Heart right ventricle (tissue), 16 donors: ENCODE data around the gene CFAP141. TPM values are rescaled to one million over a fixed set of nuclear protein-coding genes. Genes with fewer than 3 reads are reported as not detected.
A peak's percentile ranks its signal among the peaks of the same experiment; 100 is the strongest.

Experiments used
- ATAC-seq, 8 donors: fragments of 200-7000 bp; cut with Tn5 transposase; one replicate each; pipeline ENCODE4 v1.9.1; 2020; ENCODE audit warnings: mild to moderate bottlenecking in 8 of 8, moderate library complexity in 8 of 8, moderate number of reproducible peaks in 1 of 8
- DNase-seq, 2 donors: peaks; one replicate each; pipeline ENCODE4 v3.0.0-alpha.2; 2020
- H3K27ac ChIP-seq, 10 donors: fragments of 200-600 bp; sonication (generic) in 2 of 10; one replicate each; pipeline versions ENCODE4 v1.5.0 to v1.8.0; 2020 to 2022; ENCODE audit warnings: mild to moderate bottlenecking in 3 of 10
- H3K27me3 ChIP-seq, 7 donors: fragments of 200-600 bp; one replicate each; pipeline ENCODE4 v1.8.0; 2021 to 2022; ENCODE audit warnings: mild to moderate bottlenecking in 2 of 7
- H3K36me3 ChIP-seq, 9 donors: fragments of 200-600 bp; sonication (generic) in 1 of 9; one replicate each; pipeline versions ENCODE4 v1.5.0 to v1.8.0; 2020 to 2022; ENCODE audit warnings: mild to moderate bottlenecking in 2 of 9
- H3K4me1 ChIP-seq, 9 donors: fragments of 200-600 bp; sonication (generic) in 1 of 9; one replicate each; pipeline versions ENCODE4 v1.5.0 to v1.8.0; 2020 to 2022; ENCODE audit warnings: mild to moderate bottlenecking in 4 of 9
- H3K4me3 ChIP-seq, 10 donors: fragments of 200-600 bp; sonication (generic) in 2 of 10; one replicate each; pipeline versions ENCODE4 v1.5.0 to v1.8.0; 2020 to 2022; ENCODE audit warnings: mild to moderate bottlenecking in 7 of 10, moderate library complexity in 2 of 10
- H3K9me3 ChIP-seq, 11 donors: fragments of 200-600 bp in 10 of 11; sonication (generic) in 2 of 11; one replicate each; pipeline versions ENCODE4 v1.5.0 to v1.8.0; 2013 to 2022; ENCODE audit warnings: mild to moderate bottlenecking in 2 of 11, control low read depth in 1 of 11, moderate library complexity in 1 of 11
- CTCF ChIP-seq, 9 donors: fragments of 200-600 bp; sonication (generic) in 2 of 9; IDR thresholded peaks; one replicate each; pipeline versions ENCODE4 v1.5.0 to v1.8.0; 2021 to 2022; ENCODE audit warnings: antibody characterized with exemption in 9 of 9, mild to moderate bottlenecking in 5 of 9, moderate library complexity in 1 of 9
- WGBS, 2 donors: extraction: QIAGEN DNeasy Blood & Tissue Kit; methylation state at CpG; one replicate each; pipeline ENCODE4 v1.1.7; 2013; ENCODE audit warnings: inconsistent platforms in 1 of 2; 5-methylcytosine and 5-hydroxymethylcytosine counted together
- intact Hi-C, 10 donors: fragments of 100-400 bp; cut with DNase I; formaldehyde crosslinking; loops; one replicate each; pipeline versions ENCODE4 v1.11.1 to v1.14.2; 2022
- polyA plus RNA-seq, 2 donors: library from polyadenylated mRNA; stranded (reverse); fragments of 200-250 nt; gene quantifications; one replicate each; pipeline ENCODE4 v1.2.3, GENCODE V29; 2013
- total RNA-seq, 10 donors: library from RNA; stranded (reverse); fragmentation: NEBNext Ultra II Directional in 3 of 10; extraction: Animal tissue kit (Norgen Biotek cat#: 25700) in 3 of 10; gene quantifications; one replicate each; pipeline versions ENCODE4 v1.2.1 to v1.2.4, GENCODE V29; 2021 to 2023
- donor health status: Arrhythmogenic right ventricular cardiomyopathy.
- donor health status: ischemic (EF 13 %, LVEDD 7.1; RV severe dilation, severe dysfunction).
- donor health status: healthy with polysubstance abuse.
- donor health status: DM: no; HTN: yes; CAD: no.
- donor health status: DM: no; HTN: no; CAD: no.
- donor health status: ischemic (EF 25% LVEDD 6.9; RV normal size, moderate dysfunction).
- donor health status: ischemic (EF 25% LVEDD 5.7; RV mildly dilated, moderate dysfunction).
- donor health status: healthy.
- donor health status: DM: yes; HTN: yes; CAD: no.
- donor health status: Ischemic cardiomyopathy.
- donor health status: ischemic (EF 35%, LVEDD 5.7; RV mildly dilated, moderate dysfunction).
- donor health status: nonischemic (EF 11% LVEDD 7.7; RV severe dilation, severe dysfunction).
- donor health status: DM: yes; HTN: yes; CAD: no.
- donor health status: PGD.
- donor health status: ischemic (EF 29% LVEDD 5.4; RV normal size, mild dysfunction).
- donor health status: nonischemic (EF 23%, LVEDD 6.1; RV moderate dilation, normal function).

CFAP141 gene
- total and polyA plus RNA-seq, 12 donors = 0.22 to 1.1 (median 0.92) TPM; not detected in 8

GRCh38 chr1:154225370-154225769 is 19.2 kb upstream of the CFAP141 start:
- H3K27me3 ChIP-seq = no peaks in the 10 kb centered on the region
- intact Hi-C loops = no loop called here
- H3K4me1 ChIP-seq = peaks cover 4 to 40% (median 36%) of the 10 kb centered on the region in 9 donors
- 97 to 98% methylated on average over 2 of the region's 2 CpGs for WGBS, 2 donors
- no peaks in the 10 kb centered on the region for H3K9me3 ChIP-seq
- TF ChIP-seq CTCF (IDR thresholded peaks at IDR 0.05) = no peak
- no peak overlapping the region for H3K4me3 ChIP-seq
- H3K27ac ChIP-seq = no peak overlapping the region
- no peak for DNase-seq
- peaks cover 0 to 60% (median 34%) of the 10 kb centered on the region in 9 donors for H3K36me3 ChIP-seq
- ATAC-seq = no peak

- Histone ChIP-seq H3K27me3 (no peaks in the 10 kb centered on the region), H3K9me3 (no peaks in the 10 kb centered on the region), H3K4me1 (peaks cover 12 to 52% (median 46%) of the 10 kb centered on the region in 9 donors), H3K36me3 (peaks cover 0 to 50% (median 24%) of the 10 kb centered on the region in 9 donors), H3K27ac (peak overlapping the region in 2 of 10 donors; percentile 7 to 99), H3K4me3 (no peak overlapping the region)
- intact Hi-C loops = loop anchor here in 3 of 10 donors (5.0 kb wide), 4 partner anchors 34 to 49 kb away; partner anchors contain the start of gene HAX1 (in 2 of the 3)
- DNase-seq (no peak), ATAC-seq (no peak)
- TF ChIP-seq CTCF (IDR thresholded peaks at IDR 0.05) = no peak
- 51 to 65% methylated on average over 2 of the region's 2 CpGs for WGBS, 2 donors
Measured at GRCh38 chr1:154223621-154224020, 17.5 kb upstream of the CFAP141 start.

GRCh38 chr1:154222918-154223317 is 16.8 kb upstream of the CFAP141 start:
- Histone ChIP-seq H3K27ac (peak overlapping the region in 4 of 10 donors; percentile 99 to 100 (median 100)), H3K4me3 (peak overlapping the region in 1 of 10 donors; percentile 91), H3K9me3 (no peaks in the 10 kb centered on the region), H3K27me3 (no peaks in the 10 kb centered on the region), H3K36me3 (peaks cover 0 to 50% (median 19%) of the 10 kb centered on the region in 9 donors), H3K4me1 (peaks cover 14 to 59% (median 53%) of the 10 kb centered on the region in 9 donors)
- no peak for TF ChIP-seq CTCF (IDR thresholded peaks at IDR 0.05)
- DNase-seq (no peak), ATAC-seq (no peak)
- intact Hi-C loops = loop anchor here in 3 of 10 donors (5.0 kb wide), 4 partner anchors 34 to 49 kb away; partner anchors contain the start of gene HAX1 (in 2 of the 3)
- WGBS, 2 donors = 49 to 69% methylated on average over 1 of the region's 1 CpG

- peaks cover 14 to 63% (median 57%) of the 10 kb centered on the region in 9 donors for H3K4me1 ChIP-seq
- H3K4me3 ChIP-seq = peak overlapping the region in 6 of 10 donors; percentile 83 to 92 (median 90)
- peaks cover 0 to 50% (median 15%) of the 10 kb centered on the region in 9 donors for H3K36me3 ChIP-seq
- no peak for DNase-seq
- peak overlapping the region in 5 of 10 donors; percentile 99 to 100 (median 99) for H3K27ac ChIP-seq
- H3K9me3 ChIP-seq = no peaks in the 10 kb centered on the region
- no peak for TF ChIP-seq CTCF (IDR thresholded peaks at IDR 0.05)
- WGBS, 2 donors = 95 to 100% methylated on average over 1 of the region's 1 CpG
- ATAC-seq = no peak
- intact Hi-C loops = loop anchor here in 3 of 10 donors (5.0 kb wide), 4 partner anchors 35 to 50 kb away; partner anchors contain the start of gene HAX1 (in 2 of the 3)
- H3K27me3 ChIP-seq = no peaks in the 10 kb centered on the region
Measured at GRCh38 chr1:154222518-154222917, 16.4 kb upstream of the CFAP141 start.
